BE2C (cell line): Measurements from ENCODE around the gene GLI1.

Experiments used
- DNase-seq: peaks from one replicate; pipeline ENCODE4 v3.0.0-alpha.2; 2020
- H3K27me3 ChIP-seq: fragments of 250-450 bp; sonication (Bioruptor Pico); 2 replicates; pipeline ENCODE4 v1.5.1; 2020; ENCODE audit warnings: mild to moderate bottlenecking
- H3K36me3 ChIP-seq: fragments of 250-450 bp; sonication (Bioruptor Pico); 2 replicates; pipeline ENCODE4 v1.5.1; 2020; ENCODE audit warnings: mild to moderate bottlenecking
- H3K4me1 ChIP-seq: fragments of 250-450 bp; sonication (Bioruptor Pico); 2 replicates; pipeline ENCODE4 v1.5.1; 2020
- H3K4me3 ChIP-seq: 2 replicates; pipeline ENCODE4 v1.5.1; 2011; ENCODE audit warnings: low read depth, low read length
- H3K9me3 ChIP-seq: fragments of 250-450 bp; sonication (Bioruptor Pico); 2 replicates; pipeline ENCODE4 v1.5.1; 2020
- CTCF ChIP-seq: IDR thresholded peaks from 2 replicates; pipeline ENCODE4 v1.5.1; 2012; ENCODE audit warnings: mild to moderate bottlenecking, low read depth, low read length

The GLI1 gene

GRCh38 chr12:57430931-57431566 is 28.5 kb upstream of the GLI1 start, which contains the start of gene R3HDM2:
R3HDM2 (minus strand) TSS chr12:57431043; CDS start chr12:57310428, 120,615 bp downstream.
- peak; percentile 96 for DNase-seq
- no peak for TF ChIP-seq CTCF
- Histone ChIP-seq H3K36me3 (no peaks in the 10 kb centered on the region), H3K4me3 (peak within 1 kb of the TSS; percentile 74), H3K27me3 (no peaks in the 10 kb centered on the region), H3K4me1 (no peaks in the 10 kb centered on the region), H3K9me3 (no peaks in the 10 kb centered on the region)

GRCh38 chr12:57431654-57432188 is 27.9 kb upstream of the GLI1 start:
- Histone ChIP-seq H3K36me3 (no peaks in the 10 kb centered on the region), H3K9me3 (no peaks in the 10 kb centered on the region), H3K27me3 (no peaks in the 10 kb centered on the region), H3K4me1 (no peaks in the 10 kb centered on the region), H3K4me3 (no peak overlapping the region)
- no peak for DNase-seq
- TF ChIP-seq CTCF: no peak

GRCh38 chr12:57433370-57433769 is 26.2 kb upstream of the GLI1 start:
- H3K9me3 ChIP-seq: no peaks in the 10 kb centered on the region
- H3K27me3 ChIP-seq: no peaks in the 10 kb centered on the region
- H3K4me3 ChIP-seq: no peak overlapping the region
- no peak for TF ChIP-seq CTCF
- no peaks in the 10 kb centered on the region for H3K4me1 ChIP-seq
- no peak for DNase-seq
- H3K36me3 ChIP-seq: no peaks in the 10 kb centered on the region

- no peaks in the 10 kb centered on the region for H3K27me3 ChIP-seq
- H3K4me3 ChIP-seq: no peak within 1 kb of the TSS
- TF ChIP-seq CTCF: no peak
- H3K36me3 ChIP-seq: no peaks in the 10 kb centered on the region
- no peaks in the 10 kb centered on the region for H3K9me3 ChIP-seq
- no peak for DNase-seq
- H3K4me1 ChIP-seq: no peaks in the 10 kb centered on the region
Observed at GRCh38 chr12:57434517-57435223, 24.9 kb upstream of the GLI1 start, which contains the start of gene INHBC. INHBC (plus strand) TSS chr12:57434784; CDS start chr12:57434887, 103 bp downstream.

GRCh38 chr12:57435293-57435692 is 24.3 kb upstream of the GLI1 start:
- no peak for TF ChIP-seq CTCF
- Histone ChIP-seq H3K4me3 (no peak overlapping the region), H3K9me3 (no peaks in the 10 kb centered on the region), H3K36me3 (no peaks in the 10 kb centered on the region), H3K27me3 (no peaks in the 10 kb centered on the region), H3K4me1 (no peaks in the 10 kb centered on the region)
- DNase-seq: no peak

GRCh38 chr12:57438400-57438799 is 21.2 kb upstream of the GLI1 start:
- DNase-seq: no peak
- no peaks in the 10 kb centered on the region for H3K9me3 ChIP-seq
- no peaks in the 10 kb centered on the region for H3K4me1 ChIP-seq
- H3K36me3 ChIP-seq: no peaks in the 10 kb centered on the region
- H3K27me3 ChIP-seq: no peaks in the 10 kb centered on the region
- H3K4me3 ChIP-seq: no peak overlapping the region
- TF ChIP-seq CTCF: no peak
